Upper lobe of left lung (tissue), 6 donors: ENCODE data around the gene CCNH. TPM values are rescaled to one million over a fixed set of nuclear protein-coding genes. Genes with fewer than 3 reads are reported as not detected.

Source experiments
- ATAC-seq, 2 donors: fragments of 200-7000 bp; cut with Tn5 transposase; one replicate each; pipeline ENCODE4 v1.9.1; 2022; ENCODE audit warnings: mild to moderate bottlenecking in 2 of 2, moderate library complexity in 2 of 2; ENCODE audit not compliant: low FRiP score in 2 of 2
- DNase-seq, 2 donors: peaks; one replicate each; pipeline ENCODE4 v3.0.0-alpha.2; 2019 to 2020
- H3K27ac ChIP-seq, 4 donors: fragments of 200-600 bp; sonication (generic); one replicate each; pipeline ENCODE4 v1.5.1; 2016 to 2019
- H3K27me3 ChIP-seq, 4 donors: fragments of 200-600 bp; sonication (generic); one replicate each; pipeline ENCODE4 v1.5.1; 2017 to 2019
- H3K36me3 ChIP-seq, 4 donors: fragments of 200-600 bp; sonication (generic); one replicate each; pipeline ENCODE4 v1.5.1; 2016 to 2019
- H3K4me1 ChIP-seq, 4 donors: fragments of 200-600 bp; sonication (generic); one replicate each; pipeline ENCODE4 v1.5.1; 2018 to 2019
- H3K4me3 ChIP-seq, 4 donors: fragments of 200-600 bp; sonication (generic); one replicate each; pipeline ENCODE4 v1.5.1; 2017 to 2019; ENCODE audit warnings: mild to moderate bottlenecking in 2 of 4, moderate library complexity in 1 of 4
- H3K9me3 ChIP-seq, 4 donors: fragments of 200-600 bp; sonication (generic); one replicate each; pipeline ENCODE4 v1.5.1; 2018 to 2019
- EP300 ChIP-seq, 4 donors: sonication (generic); formaldehyde crosslinking; IDR thresholded peaks; one replicate each; pipeline ENCODE4 v1.5.1; 2017; ENCODE audit warnings: antibody characterized with exemption in 4 of 4, control low read depth in 2 of 4
- POLR2A ChIP-seq, 4 donors: fragments of 450-650 bp; IDR thresholded peaks; one replicate each; pipeline ENCODE4 v1.5.1; 2016 to 2017; ENCODE audit warnings: antibody characterized with exemption in 4 of 4, mild to moderate bottlenecking in 2 of 4
- POLR2AphosphoS5 ChIP-seq, 2 donors: sonication (generic); formaldehyde crosslinking; IDR thresholded peaks; one replicate each; pipeline ENCODE4 v1.5.1; 2017; ENCODE audit warnings: antibody characterized with exemption in 2 of 2
- WGBS, 2 donors: methylation state at CpG; one replicate each; pipeline ENCODE4 v1.1.5; 2017 to 2018; 5-methylcytosine and 5-hydroxymethylcytosine counted together
- total RNA-seq, 6 donors: library from RNA; depleted of rRNA in 4 of 6; stranded (reverse); fragments of >200 nt in 4 of 6; gene quantifications; one replicate each; pipeline versions ENCODE4 v1.1.0 to v1.2.1, GENCODE V29; 2016 to 2021
- TF ChIP-seq, protein P1 (sequence below), 6 experiments: fragments of 450-650 bp in 4 of 6; fragments of 200-600 bp in 2 of 6; sonication (generic) in 2 of 6; IDR thresholded peaks; one replicate each; pipeline ENCODE4 v1.5.1; 2016 to 2019; ENCODE audit warnings: antibody characterized with exemption in 6 of 6
- donor health status: DM: no; HTN: no; CAD: no; lungs with moderate emphysema.
- donor health status: DM: no; HTN: yes; CAD: no; lungs with severe emphysema.

Gene CCNH
- total RNA-seq, 6 donors from 2014 or later, result 39.1 to 232 (median 73.4) TPM

GRCh38 chr5:87389296-87390034, 23.3 kb downstream of the CCNH start:
- 95 to 96% methylated on average over 14 of the region's 14 CpGs for WGBS, 2 donors

DNA sequence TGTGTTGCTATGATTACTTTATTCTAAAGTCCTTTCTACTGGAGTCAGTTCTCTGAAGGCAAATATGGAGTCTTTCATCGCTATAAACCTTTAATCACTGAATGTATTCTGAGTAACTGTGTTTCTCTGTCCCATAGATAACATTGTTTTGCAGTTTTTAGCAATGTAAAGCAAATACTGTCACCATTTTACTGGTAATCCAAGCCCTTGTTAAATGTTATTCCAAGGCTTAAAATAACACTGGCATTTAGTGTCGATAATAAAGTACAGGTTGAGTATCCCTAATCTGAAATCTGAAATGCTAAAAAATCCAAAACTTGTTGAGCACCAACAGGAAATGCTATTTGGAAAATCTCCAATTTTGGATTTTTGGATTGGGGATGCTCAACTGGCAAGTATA, 24.6 kb downstream of the CCNH start:
- H3K27ac ChIP-seq, result peak overlapping the region in 1 of 4 donors; percentile 21
- TF ChIP-seq POLR2AphosphoS5 (IDR thresholded peaks at IDR 0.05) (no peak), POLR2A (IDR thresholded peaks at IDR 0.05) (no peak), EP300 (IDR thresholded peaks at IDR 0.05) (no peak)
- TF ChIP-seq, protein P1, sequence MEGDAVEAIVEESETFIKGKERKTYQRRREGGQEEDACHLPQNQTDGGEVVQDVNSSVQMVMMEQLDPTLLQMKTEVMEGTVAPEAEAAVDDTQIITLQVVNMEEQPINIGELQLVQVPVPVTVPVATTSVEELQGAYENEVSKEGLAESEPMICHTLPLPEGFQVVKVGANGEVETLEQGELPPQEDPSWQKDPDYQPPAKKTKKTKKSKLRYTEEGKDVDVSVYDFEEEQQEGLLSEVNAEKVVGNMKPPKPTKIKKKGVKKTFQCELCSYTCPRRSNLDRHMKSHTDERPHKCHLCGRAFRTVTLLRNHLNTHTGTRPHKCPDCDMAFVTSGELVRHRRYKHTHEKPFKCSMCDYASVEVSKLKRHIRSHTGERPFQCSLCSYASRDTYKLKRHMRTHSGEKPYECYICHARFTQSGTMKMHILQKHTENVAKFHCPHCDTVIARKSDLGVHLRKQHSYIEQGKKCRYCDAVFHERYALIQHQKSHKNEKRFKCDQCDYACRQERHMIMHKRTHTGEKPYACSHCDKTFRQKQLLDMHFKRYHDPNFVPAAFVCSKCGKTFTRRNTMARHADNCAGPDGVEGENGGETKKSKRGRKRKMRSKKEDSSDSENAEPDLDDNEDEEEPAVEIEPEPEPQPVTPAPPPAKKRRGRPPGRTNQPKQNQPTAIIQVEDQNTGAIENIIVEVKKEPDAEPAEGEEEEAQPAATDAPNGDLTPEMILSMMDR (IDR thresholded peaks at IDR 0.05), result no peak
- ATAC-seq (no peak), DNase-seq (no peak)
- H3K4me3 ChIP-seq, result no peak overlapping the region
- 88 to 94% methylated on average over 2 of the region's 2 CpGs for WGBS, 2 donors
- no peaks in the 10 kb centered on the region for H3K9me3 ChIP-seq
- H3K4me1 ChIP-seq, result no peaks in the 10 kb centered on the region
- peaks cover 13 to 96% (median 30%) of the 10 kb centered on the region in 4 donors for H3K36me3 ChIP-seq
- no peaks in the 10 kb centered on the region for H3K27me3 ChIP-seq

More at GRCh38 chr5:87389296-87390034, 23.3 kb downstream of the CCNH start:
- ATAC-seq, result no peak
- no peaks in the 10 kb centered on the region for H3K9me3 ChIP-seq
- no peak overlapping the region for H3K4me3 ChIP-seq
- no peaks in the 10 kb centered on the region for H3K4me1 ChIP-seq
- DNase-seq, result no peak
- peaks cover 13 to 98% (median 36%) of the 10 kb centered on the region in 4 donors for H3K36me3 ChIP-seq
- TF ChIP-seq POLR2AphosphoS5 (IDR thresholded peaks at IDR 0.05) (no peak), EP300 (IDR thresholded peaks at IDR 0.05) (no peak), POLR2A (IDR thresholded peaks at IDR 0.05) (no peak)
- TF ChIP-seq, protein P1 (IDR thresholded peaks at IDR 0.05), result no peak
- no peaks in the 10 kb centered on the region for H3K27me3 ChIP-seq
- H3K27ac ChIP-seq, result no peak overlapping the region

- TF ChIP-seq, protein P1 (IDR thresholded peaks at IDR 0.05), result no peak
- TF ChIP-seq POLR2AphosphoS5 (IDR thresholded peaks at IDR 0.05) (no peak), POLR2A (IDR thresholded peaks at IDR 0.05) (no peak), EP300 (IDR thresholded peaks at IDR 0.05) (no peak)
- Histone ChIP-seq H3K36me3 (peaks cover 7 to 96% (median 16%) of the 10 kb centered on the region in 4 donors), H3K9me3 (no peaks in the 10 kb centered on the region), H3K4me3 (no peak overlapping the region), H3K4me1 (no peaks in the 10 kb centered on the region), H3K27ac (no peak overlapping the region), H3K27me3 (no peaks in the 10 kb centered on the region)
- ATAC-seq (no peak), DNase-seq (no peak)
- 69 to 71% methylated on average over 2 of the region's 2 CpGs for WGBS, 2 donors
These were observed 26.9 kb downstream of the CCNH start for GRCh38 chr5:87385802-87386201.

- ATAC-seq (no peak), DNase-seq (no peak)
- H3K4me1 ChIP-seq, result no peaks in the 10 kb centered on the region
- peaks cover 4 to 95% (median 15%) of the 10 kb centered on the region in 4 donors for H3K36me3 ChIP-seq
- H3K27me3 ChIP-seq, result no peaks in the 10 kb centered on the region
- no peak overlapping the region for H3K27ac ChIP-seq
- no peaks in the 10 kb centered on the region for H3K9me3 ChIP-seq
- no peak overlapping the region for H3K4me3 ChIP-seq
- TF ChIP-seq EP300 (IDR thresholded peaks at IDR 0.05), result no peak
- TF ChIP-seq, protein P1 (IDR thresholded peaks at IDR 0.05), result no peak
- TF ChIP-seq POLR2AphosphoS5 (IDR thresholded peaks at IDR 0.05), result no peak
- no peak for TF ChIP-seq POLR2A (IDR thresholded peaks at IDR 0.05)
- WGBS, 2 donors, result 88 to 92% methylated on average over 1 of the region's 1 CpG
These were observed 29.5 kb downstream of the CCNH start for GRCh38 chr5:87383216-87383615.

DNA sequence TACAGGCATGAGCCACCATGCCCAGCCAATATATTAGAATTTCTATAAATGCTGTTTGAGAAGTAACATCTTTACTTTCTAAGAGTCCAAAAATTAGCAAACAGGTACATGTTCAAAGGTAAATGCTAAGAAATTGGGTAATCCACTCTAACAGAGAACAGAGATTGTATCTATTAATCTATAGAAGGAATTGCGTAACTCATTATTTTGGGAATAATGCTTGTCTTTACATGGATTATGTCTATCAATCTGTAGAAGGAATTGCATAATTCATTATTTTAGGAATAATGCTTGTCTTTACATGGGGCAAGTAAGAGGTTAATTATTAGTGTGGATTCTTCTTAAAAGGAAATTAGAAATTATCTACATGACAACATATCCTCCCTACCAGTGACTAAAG, 30.5 kb downstream of the CCNH start:
- 95 to 100% methylated on average over 1 of the region's 1 CpG for WGBS, 2 donors
- H3K27me3 ChIP-seq, result no peaks in the 10 kb centered on the region
- H3K4me1 ChIP-seq, result no peaks in the 10 kb centered on the region
- no peak for ATAC-seq
- H3K36me3 ChIP-seq, result peaks cover 12 to 95% (median 15%) of the 10 kb centered on the region in 4 donors
- TF ChIP-seq POLR2AphosphoS5 (IDR thresholded peaks at IDR 0.05) (no peak), EP300 (IDR thresholded peaks at IDR 0.05) (no peak), POLR2A (IDR thresholded peaks at IDR 0.05) (no peak)
- TF ChIP-seq, protein P1 (IDR thresholded peaks at IDR 0.05), result no peak
- no peak for DNase-seq
- H3K9me3 ChIP-seq, result no peaks in the 10 kb centered on the region
- no peak overlapping the region for H3K27ac ChIP-seq
- H3K4me3 ChIP-seq, result no peak overlapping the region
